Smooth muscle cell of bladder (primary cell): ENCODE measurements around the gene PKD2L1. TPM values are rescaled to one million over a fixed set of nuclear protein-coding genes. Genes with fewer than 3 reads are reported as not detected.

Source experiments
- total RNA-seq: library from RNA; depleted of rRNA; stranded (reverse); fragments of >200 nt; gene quantifications from 2 replicates; pipeline ENCODE4 v1.2.3, GENCODE V29; 2014

Gene PKD2L1
- not detected in 2 replicates for total RNA-seq

GRCh38 chr10:100330079-100330478 is at the start of gene PKD2L1:
Gene PKD2L1, minus strand, starts transcription at chr10:100330228. Its CDS starts 125 bp downstream, at chr10:100330103.

DNA sequence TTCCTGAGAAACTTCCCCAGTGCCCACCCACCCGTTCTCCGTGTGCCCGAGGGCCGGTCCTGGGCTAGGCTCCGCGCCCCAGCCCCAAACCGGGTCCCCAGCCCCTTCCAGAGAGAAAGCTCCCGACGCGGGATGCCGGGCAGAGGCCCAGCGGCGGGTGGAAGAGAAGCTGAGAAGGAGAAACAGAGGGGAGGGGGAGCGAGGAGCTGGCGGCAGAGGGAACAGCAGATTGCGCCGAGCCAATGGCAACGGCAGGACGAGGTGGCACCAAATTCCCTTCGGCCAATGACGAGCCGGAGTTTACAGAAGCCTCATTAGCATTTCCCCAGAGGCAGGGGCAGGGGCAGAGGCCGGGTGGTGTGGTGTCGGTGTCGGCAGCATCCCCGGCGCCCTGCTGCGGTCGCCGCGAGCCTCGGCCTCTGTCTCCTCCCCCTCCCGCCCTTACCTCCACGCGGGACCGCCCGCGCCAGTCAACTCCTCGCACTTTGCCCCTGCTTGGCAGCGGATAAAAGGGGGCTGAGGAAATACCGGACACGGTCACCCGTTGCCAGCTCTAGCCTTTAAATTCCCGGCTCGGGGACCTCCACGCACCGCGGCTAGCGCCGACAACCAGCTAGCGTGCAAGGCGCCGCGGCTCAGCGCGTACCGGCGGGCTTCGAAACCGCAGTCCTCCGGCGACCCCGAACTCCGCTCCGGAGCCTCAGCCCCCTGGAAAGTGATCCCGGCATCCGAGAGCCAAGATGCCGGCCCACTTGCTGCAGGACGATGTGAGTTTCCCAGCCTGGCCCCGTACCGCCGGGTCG is 16.9 kb upstream of the PKD2L1 start, which contains the start of gene SCD:
TSS of gene SCD (plus strand) at position 469 of the 803 bp plus-strand sequence. CDS start at position 741, 272 bp downstream.

GRCh38 chr10:100286051-100287033 is 43.7 kb downstream of the PKD2L1 start, which contains the start of gene BLOC1S2:
Gene BLOC1S2, minus strand, starts transcription at chr10:100286680. Its CDS starts 21 bp downstream, at chr10:100286659.

GRCh38 chr10:100267239-100268104 is 62.6 kb downstream of the PKD2L1 start, which contains the start of gene CWF19L1:
Gene CWF19L1, minus strand, starts transcription at chr10:100267638. Its CDS starts 45 bp downstream, at chr10:100267593.

Other genes starting within 250 kb of the PKD2L1 start
- not detected in 2 replicates for gene CPN1, start 248.4 kb downstream of the PKD2L1 start, total RNA-seq
- 22.8 and 33.2 TPM in 2 replicates for gene ERLIN1, start 144.2 kb downstream of the PKD2L1 start, total RNA-seq
- 18.3 and 22.5 TPM in 2 replicates for gene CHUK, start 100.6 kb downstream of the PKD2L1 start, total RNA-seq
- gene CWF19L1, start 62.6 kb downstream of the PKD2L1 start, total RNA-seq, result 20.3 and 21.4 TPM in 2 replicates
- 45.1 and 50.9 TPM in 2 replicates for gene BLOC1S2, start 43.5 kb downstream of the PKD2L1 start, total RNA-seq
- gene SCD, start 17.0 kb upstream of the PKD2L1 start, total RNA-seq, result 439 and 543 TPM in 2 replicates
- not detected in 2 replicates for gene WNT8B, start 132.8 kb upstream of the PKD2L1 start, total RNA-seq
- 2.6 and 3.3 TPM in 2 replicates for gene SEC31B, start 189.6 kb upstream of the PKD2L1 start, total RNA-seq
- 213 and 262 TPM in 2 replicates for gene NDUFB8, start 199.6 kb upstream of the PKD2L1 start, total RNA-seq
- 8.5 and 12.7 TPM in 2 replicates for gene HIF1AN, start 205.7 kb upstream of the PKD2L1 start, total RNA-seq